Stomach (tissue), 4 donors: ENCODE results near the gene PRKG2.

Source experiments
- EP300 ChIP-seq: sonication (generic); formaldehyde crosslinking; IDR thresholded peaks from one replicate; pipeline ENCODE4 v1.6.1; 2017; ENCODE audit warnings: antibody characterized with exemption
- POLR2A ChIP-seq, 4 donors: fragments of 450-650 bp; IDR thresholded peaks; one replicate each; pipeline ENCODE4 v1.6.1; 2016; ENCODE audit warnings: antibody characterized with exemption in 4 of 4, control low read depth in 2 of 4, mild to moderate bottlenecking in 1 of 4, moderate library complexity in 1 of 4
- POLR2AphosphoS5 ChIP-seq, 3 donors: sonication (generic); formaldehyde crosslinking; IDR thresholded peaks; one replicate each; pipeline ENCODE4 v1.6.1; 2016; ENCODE audit warnings: antibody characterized with exemption in 3 of 3
- TF ChIP-seq, protein P1 (sequence below), 7 experiments: fragments of 450-650 bp in 4 of 7; fragments of 200-600 bp in 3 of 7; sonication (generic) in 3 of 7; IDR thresholded peaks; one replicate each; pipeline ENCODE4 v1.5.1; 2016 to 2019; ENCODE audit warnings: antibody characterized with exemption in 7 of 7, control low read depth in 2 of 7, mild to moderate bottlenecking in 1 of 7

DNA sequence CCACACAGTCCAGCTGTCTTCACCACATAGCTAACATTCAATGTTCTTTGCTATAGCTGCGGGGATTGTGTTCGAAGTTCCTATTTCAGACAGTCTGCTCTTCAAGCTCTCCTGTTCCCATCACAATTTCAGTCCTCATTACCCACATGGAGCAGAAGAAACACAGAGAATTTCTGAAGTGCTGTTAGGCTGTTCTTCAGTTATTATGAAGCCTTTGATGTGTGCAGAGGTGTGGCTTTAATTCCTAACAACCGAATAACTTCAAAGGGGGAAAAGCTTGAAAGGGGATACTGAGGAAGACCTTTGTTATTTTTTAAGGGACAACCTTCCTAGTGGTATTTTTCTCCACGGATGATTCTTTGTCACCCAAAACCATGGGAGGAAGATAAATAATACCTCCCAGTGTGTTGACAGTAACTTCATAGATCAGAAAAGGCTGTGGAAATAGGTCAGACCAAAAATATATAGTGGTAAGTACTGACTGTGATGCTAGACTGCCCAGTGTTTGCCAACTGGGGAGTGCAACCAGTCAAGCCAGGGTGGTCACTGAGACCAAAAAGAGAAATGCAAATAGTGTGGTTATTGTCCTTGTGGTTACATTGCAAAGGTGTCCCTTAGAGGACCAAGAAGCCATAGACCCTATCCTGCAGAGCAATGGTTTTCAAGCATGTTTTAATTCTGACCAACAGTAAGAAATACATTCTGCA lies 52.1 kb downstream of the PRKG2 start:
- TF ChIP-seq POLR2A (IDR thresholded peaks at IDR 0.05): no peak
- TF ChIP-seq, protein P1, sequence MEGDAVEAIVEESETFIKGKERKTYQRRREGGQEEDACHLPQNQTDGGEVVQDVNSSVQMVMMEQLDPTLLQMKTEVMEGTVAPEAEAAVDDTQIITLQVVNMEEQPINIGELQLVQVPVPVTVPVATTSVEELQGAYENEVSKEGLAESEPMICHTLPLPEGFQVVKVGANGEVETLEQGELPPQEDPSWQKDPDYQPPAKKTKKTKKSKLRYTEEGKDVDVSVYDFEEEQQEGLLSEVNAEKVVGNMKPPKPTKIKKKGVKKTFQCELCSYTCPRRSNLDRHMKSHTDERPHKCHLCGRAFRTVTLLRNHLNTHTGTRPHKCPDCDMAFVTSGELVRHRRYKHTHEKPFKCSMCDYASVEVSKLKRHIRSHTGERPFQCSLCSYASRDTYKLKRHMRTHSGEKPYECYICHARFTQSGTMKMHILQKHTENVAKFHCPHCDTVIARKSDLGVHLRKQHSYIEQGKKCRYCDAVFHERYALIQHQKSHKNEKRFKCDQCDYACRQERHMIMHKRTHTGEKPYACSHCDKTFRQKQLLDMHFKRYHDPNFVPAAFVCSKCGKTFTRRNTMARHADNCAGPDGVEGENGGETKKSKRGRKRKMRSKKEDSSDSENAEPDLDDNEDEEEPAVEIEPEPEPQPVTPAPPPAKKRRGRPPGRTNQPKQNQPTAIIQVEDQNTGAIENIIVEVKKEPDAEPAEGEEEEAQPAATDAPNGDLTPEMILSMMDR (IDR thresholded peaks at IDR 0.05): no peak
- no peak for TF ChIP-seq EP300
- TF ChIP-seq POLR2AphosphoS5 (IDR thresholded peaks at IDR 0.05): no peak
